Measurements from ENCODE around the gene HMX1.

DNA sequence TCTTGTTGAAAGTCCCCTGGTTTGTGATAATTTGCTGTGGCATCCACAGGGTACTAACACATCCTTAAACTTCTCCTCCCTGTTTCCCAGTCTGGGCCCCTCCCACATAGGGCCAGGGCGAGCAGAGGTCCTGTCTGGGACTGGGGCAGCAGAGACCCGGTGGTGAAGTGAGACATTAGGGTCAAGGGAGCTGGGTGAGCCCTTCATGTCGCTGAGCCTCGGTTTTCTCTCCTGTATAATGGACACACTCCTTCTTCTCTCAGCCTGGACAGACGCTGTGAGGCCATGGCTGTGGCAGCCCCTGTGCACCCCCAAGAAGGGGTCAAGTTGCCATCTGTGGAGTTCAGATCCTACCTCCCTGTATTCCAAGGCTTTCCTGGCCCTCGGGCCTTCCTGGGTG, 33.0 kb upstream of the HMX1 start:
- TF ChIP-seq CTCF (IDR thresholded peaks at IDR 0.05) = no peak
- TF ChIP-seq POLR2AphosphoS5 (IDR thresholded peaks at IDR 0.05) = no peak
- no peak for TF ChIP-seq POLR2A (IDR thresholded peaks at IDR 0.05)
- TF ChIP-seq EP300 (IDR thresholded peaks at IDR 0.05) = no peak

Data from gastroesophageal sphincter (tissue), 3 donors.